ENCODE results near the gene RBM33. TPM values are rescaled to one million over a fixed set of nuclear protein-coding genes. Genes with fewer than 3 reads are reported as not detected.

RBM33 gene
- total RNA-seq, 2 donors from 2014 or later, result 56.9 to 60.2 TPM

- Histone ChIP-seq H3K36me3 (no peaks in the 10 kb centered on the region), H3K9ac (ENCODE audit: low read depth in 2 of 2, low read length in 2 of 2) (no peak overlapping the region), H3K4me1 (no peaks in the 10 kb centered on the region), H3K27me3 (no peaks in the 10 kb centered on the region), H3K4me3 (no peak overlapping the region), H3K9me3 (no peaks in the 10 kb centered on the region), H3K27ac (no peak overlapping the region)
- TF ChIP-seq CTCF (IDR thresholded peaks at IDR 0.05), result no peak
- DNase-seq, result no peak
- intact Hi-C loops (cut with DNase I), result no loop called here
Measured at GRCh38 chr7:155662343-155663043, 18.0 kb downstream of the RBM33 start.

DNA sequence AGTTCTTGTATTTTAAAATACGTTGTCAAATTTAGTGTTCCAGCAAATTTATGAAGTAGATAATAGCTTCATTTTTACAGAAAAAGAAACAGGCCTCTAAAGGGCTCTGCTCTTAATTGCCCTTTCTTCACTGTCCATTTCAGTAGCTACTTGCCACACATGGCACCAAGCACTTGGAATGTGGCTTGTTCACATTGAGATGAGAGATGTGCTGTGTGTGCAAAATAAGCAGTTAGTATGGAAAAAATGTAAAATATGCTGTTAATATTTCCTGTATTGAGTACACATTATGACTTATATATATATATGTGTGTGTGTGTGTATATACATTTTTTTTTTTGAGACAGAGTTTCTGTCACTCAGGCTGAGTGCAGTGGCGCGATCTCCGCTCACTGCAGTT lies 19.5 kb downstream of the RBM33 start:
- H3K4me1 ChIP-seq, result no peaks in the 10 kb centered on the region
- H3K27ac ChIP-seq, result no peak overlapping the region
- H3K36me3 ChIP-seq, result no peaks in the 10 kb centered on the region
- H3K9ac ChIP-seq (ENCODE audit: low read depth in 2 of 2, low read length in 2 of 2), result no peak overlapping the region
- no peak for TF ChIP-seq CTCF (IDR thresholded peaks at IDR 0.05)
- intact Hi-C loops (cut with DNase I), result no loop called here
- no peak for DNase-seq
- no peaks in the 10 kb centered on the region for H3K27me3 ChIP-seq
- no peaks in the 10 kb centered on the region for H3K9me3 ChIP-seq
- H3K4me3 ChIP-seq, result no peak overlapping the region

DNA sequence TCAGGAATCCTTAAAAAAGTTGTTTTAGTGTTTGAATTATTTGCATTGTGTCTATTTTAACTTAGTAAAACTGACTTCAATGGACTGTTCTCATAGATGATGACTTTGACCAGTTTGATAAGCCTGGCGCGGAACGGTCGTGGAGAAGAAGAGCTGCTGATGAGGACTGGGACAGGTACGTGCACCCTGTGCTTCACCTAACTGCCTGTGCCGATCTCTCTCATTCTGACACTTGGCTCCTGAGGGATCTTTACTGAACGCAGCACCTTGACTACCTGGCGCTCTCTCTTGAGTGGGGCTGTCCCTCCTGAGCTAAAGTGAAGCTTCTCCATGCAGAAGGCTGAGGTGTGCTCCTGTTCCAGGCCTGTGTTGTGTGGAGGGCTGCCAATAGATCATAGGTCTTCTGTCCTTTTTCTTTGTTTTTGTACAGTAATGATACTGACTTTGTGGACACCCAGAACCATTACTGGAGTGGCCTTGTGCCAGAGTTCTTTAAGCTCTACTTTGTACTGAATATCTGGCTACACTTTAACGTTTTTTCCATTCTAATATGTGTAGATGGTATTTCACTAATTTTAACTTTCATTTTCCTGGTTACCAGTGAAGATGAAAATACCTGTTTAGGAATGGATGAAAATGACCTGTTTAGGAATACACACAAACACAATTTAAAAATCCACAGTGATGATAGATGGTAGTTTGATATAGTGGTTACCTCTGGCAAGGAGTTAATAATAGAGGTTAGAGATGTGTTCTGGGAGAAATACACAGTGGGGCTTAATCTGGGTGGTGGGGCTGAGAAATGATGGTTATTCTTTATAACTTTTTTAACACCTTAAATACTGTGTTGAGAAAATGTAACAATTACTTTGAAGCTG lies 20.9 kb downstream of the RBM33 start:
- H3K9ac ChIP-seq (ENCODE audit: low read depth in 2 of 2, low read length in 2 of 2), result no peak overlapping the region
- H3K4me3 ChIP-seq, result no peak overlapping the region
- H3K4me1 ChIP-seq, result no peaks in the 10 kb centered on the region
- no peak for DNase-seq
- H3K9me3 ChIP-seq, result no peaks in the 10 kb centered on the region
- no peaks in the 10 kb centered on the region for H3K36me3 ChIP-seq
- H3K27me3 ChIP-seq, result no peaks in the 10 kb centered on the region
- intact Hi-C loops (cut with DNase I), result no loop called here
- TF ChIP-seq CTCF (IDR thresholded peaks at IDR 0.05), result no peak
- no peak overlapping the region for H3K27ac ChIP-seq

DNA sequence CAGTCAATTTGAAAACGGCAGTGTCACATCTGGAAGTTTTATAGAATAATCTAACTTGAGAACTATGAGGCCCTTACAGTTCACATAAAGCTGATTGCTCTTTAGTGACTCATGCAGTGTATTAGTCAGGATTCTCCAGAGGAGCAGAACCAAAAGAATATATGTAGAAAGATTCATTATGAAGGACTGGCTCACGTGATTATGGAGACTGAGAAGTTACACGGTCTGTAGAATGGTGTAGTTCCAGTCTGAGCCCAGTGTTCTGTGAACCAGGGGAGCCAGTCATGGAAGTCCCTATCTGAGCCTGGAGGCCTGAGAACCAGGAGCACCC lies 21.5 kb downstream of the RBM33 start:
- no peak for TF ChIP-seq CTCF (IDR thresholded peaks at IDR 0.05)
- no peaks in the 10 kb centered on the region for H3K27me3 ChIP-seq
- no peaks in the 10 kb centered on the region for H3K9me3 ChIP-seq
- intact Hi-C loops (cut with DNase I), result no loop called here
- H3K4me1 ChIP-seq, result no peaks in the 10 kb centered on the region
- no peaks in the 10 kb centered on the region for H3K36me3 ChIP-seq
- DNase-seq, result no peak
- no peak overlapping the region for H3K4me3 ChIP-seq
- H3K27ac ChIP-seq, result no peak overlapping the region
- no peak overlapping the region for H3K9ac ChIP-seq (ENCODE audit: low read depth in 2 of 2, low read length in 2 of 2)

GRCh38 chr7:155667241-155667829 lies 22.9 kb downstream of the RBM33 start:
- H3K27me3 ChIP-seq, result no peaks in the 10 kb centered on the region
- no peaks in the 10 kb centered on the region for H3K4me1 ChIP-seq
- no peak for TF ChIP-seq CTCF (IDR thresholded peaks at IDR 0.05)
- no peak for DNase-seq
- intact Hi-C loops (cut with DNase I), result no loop called here
- no peaks in the 10 kb centered on the region for H3K36me3 ChIP-seq
- no peak overlapping the region for H3K9ac ChIP-seq (ENCODE audit: low read depth in 2 of 2, low read length in 2 of 2)
- no peaks in the 10 kb centered on the region for H3K9me3 ChIP-seq
- no peak overlapping the region for H3K4me3 ChIP-seq
- no peak overlapping the region for H3K27ac ChIP-seq
